ENCODE results near the gene ARRDC3. TPM values are rescaled to one million over a fixed set of nuclear protein-coding genes. Genes with fewer than 3 reads are reported as not detected.

ARRDC3 gene
- total and polyA plus RNA-seq, 9 of the 15 experiments (the other 6 are each of a cell fraction or from before 2014, with no cell fraction given): 15.3 to 58.1 (median 39.4) TPM

DNA sequence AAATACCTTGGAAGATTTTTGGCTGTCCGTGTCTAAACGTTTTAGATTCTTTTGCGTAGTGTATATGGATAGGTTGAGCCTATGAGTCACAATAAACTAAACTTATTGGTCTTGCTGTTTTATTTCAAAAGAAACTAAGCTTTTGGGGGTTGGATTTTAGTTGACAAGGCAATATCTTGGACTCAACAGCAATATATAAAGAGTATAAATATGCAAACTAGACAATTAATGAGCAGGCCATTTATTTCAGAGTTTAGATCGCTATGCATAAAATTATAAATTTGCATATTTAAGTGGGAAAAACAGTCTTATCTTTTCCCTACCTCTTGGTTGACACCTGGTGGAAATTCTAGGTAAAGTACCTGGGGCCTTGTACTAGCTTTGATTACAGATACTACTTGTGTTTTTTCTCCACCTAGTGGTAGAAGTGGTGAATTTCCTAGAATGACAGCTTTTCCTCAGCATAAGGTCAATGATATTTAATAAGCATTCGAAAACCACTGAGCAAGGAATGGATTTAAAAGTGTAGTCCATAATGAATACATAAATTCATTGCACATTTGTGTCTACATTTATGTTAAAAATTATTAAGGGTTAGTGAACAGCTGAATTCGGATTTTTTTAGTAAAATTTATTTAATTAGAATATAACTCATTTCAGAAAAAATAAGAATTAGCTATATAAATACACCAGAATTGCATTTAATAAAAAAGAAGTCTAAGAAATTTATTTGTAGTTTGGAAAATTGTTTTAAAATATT is 1.7 kb upstream of the ARRDC3 start (continued):
- TF ChIP-seq TBL1XR1 (IDR thresholded peaks at IDR 0.05; ENCODE audit: low read length in 2 of 2) (peak in 1 of 2 experiments; percentile 75; a peak in 2 of 4 replicates), EWSR1 (IDR thresholded peaks at IDR 0.05; ENCODE audit: borderline replicate concordance, low read depth, partially characterized antibody) (no peak), JUND (IDR thresholded peaks at IDR 0.05; ENCODE audit: borderline replicate concordance, low read depth, low read length) (peak; percentile 54; the same call in 1 of the 2 replicates), JUND (tag; IDR thresholded peaks at IDR 0.05; ENCODE audit: borderline replicate concordance, low read depth, low read length) (no peak), ZC3H8 (IDR thresholded peaks at IDR 0.05) (no peak), TFAM (CRISPR knock-in tag; conservative IDR thresholded peaks at IDR 0.05) (no peak), PHF8 (IDR thresholded peaks at IDR 0.05; ENCODE audit: borderline replicate concordance, low read length) (no peak), ZNF444 (CRISPR knock-in tag; IDR thresholded peaks at IDR 0.05) (no peak), ARNT (IDR thresholded peaks at IDR 0.05) (peak in 1 of 2 experiments; percentile 40; a peak in 1 of 4 replicates), SOX6 (IDR thresholded peaks at IDR 0.05) (peak; percentile 46; the same call in 1 of the 2 replicates), ARID1B (IDR thresholded peaks at IDR 0.05) (no peak)
- TF ChIP-seq, protein P1, sequence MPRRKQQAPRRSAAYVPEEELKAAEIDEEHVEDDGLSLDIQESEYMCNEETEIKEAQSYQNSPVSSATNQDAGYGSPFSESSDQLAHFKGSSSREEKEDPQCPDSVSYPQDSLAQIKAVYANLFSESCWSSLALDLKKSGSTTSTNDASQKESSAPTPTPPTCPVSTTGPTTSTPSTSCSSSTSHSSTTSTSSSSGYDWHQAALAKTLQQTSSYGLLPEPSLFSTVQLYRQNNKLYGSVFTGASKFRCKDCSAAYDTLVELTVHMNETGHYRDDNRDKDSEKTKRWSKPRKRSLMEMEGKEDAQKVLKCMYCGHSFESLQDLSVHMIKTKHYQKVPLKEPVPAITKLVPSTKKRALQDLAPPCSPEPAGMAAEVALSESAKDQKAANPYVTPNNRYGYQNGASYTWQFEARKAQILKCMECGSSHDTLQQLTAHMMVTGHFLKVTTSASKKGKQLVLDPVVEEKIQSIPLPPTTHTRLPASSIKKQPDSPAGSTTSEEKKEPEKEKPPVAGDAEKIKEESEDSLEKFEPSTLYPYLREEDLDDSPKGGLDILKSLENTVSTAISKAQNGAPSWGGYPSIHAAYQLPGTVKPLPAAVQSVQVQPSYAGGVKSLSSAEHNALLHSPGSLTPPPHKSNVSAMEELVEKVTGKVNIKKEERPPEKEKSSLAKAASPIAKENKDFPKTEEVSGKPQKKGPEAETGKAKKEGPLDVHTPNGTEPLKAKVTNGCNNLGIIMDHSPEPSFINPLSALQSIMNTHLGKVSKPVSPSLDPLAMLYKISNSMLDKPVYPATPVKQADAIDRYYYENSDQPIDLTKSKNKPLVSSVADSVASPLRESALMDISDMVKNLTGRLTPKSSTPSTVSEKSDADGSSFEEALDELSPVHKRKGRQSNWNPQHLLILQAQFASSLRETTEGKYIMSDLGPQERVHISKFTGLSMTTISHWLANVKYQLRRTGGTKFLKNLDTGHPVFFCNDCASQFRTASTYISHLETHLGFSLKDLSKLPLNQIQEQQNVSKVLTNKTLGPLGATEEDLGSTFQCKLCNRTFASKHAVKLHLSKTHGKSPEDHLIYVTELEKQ (CRISPR knock-in tag; IDR thresholded peaks at IDR 0.05): no peak
